Kidney (tissue), 14 donors: ENCODE results near the gene PCDH19. TPM values are rescaled to one million over a fixed set of nuclear protein-coding genes. Genes with fewer than 3 reads are reported as not detected.

Experiments
- DNase-seq, 5 donors: peaks; one replicate each; pipeline ENCODE4 v3.0.0-alpha.2; 2013 to 2020
- FAIRE-seq: peaks from 2 replicates; lab custom pipeline; 2012; peaks lifted over from hg19 to GRCh38; lab: Jason Lieb, UNC
- H3K27ac ChIP-seq, 2 donors: one replicate each; pipeline ENCODE4 v1.7.0; 2013; ENCODE audit warnings: low read depth in 2 of 2, low read length in 2 of 2, inconsistent platforms in 1 of 2
- H3K27me3 ChIP-seq: one replicate; pipeline ENCODE4 v1.7.1; 2013; ENCODE audit warnings: low read length, inconsistent platforms; ENCODE audit not compliant: control insufficient read depth, insufficient read depth
- H3K36me3 ChIP-seq, 3 donors: one replicate each; pipeline versions ENCODE4 v1.7.0 to v1.7.1; 2013; ENCODE audit warnings: low read length in 3 of 3, control low read depth in 1 of 3, inconsistent platforms in 1 of 3; ENCODE audit not compliant: insufficient read depth in 3 of 3, control insufficient read depth in 2 of 3
- H3K4me1 ChIP-seq, 3 donors: one replicate each; pipeline versions ENCODE4 v1.7.0 to v1.7.1; 2013; ENCODE audit warnings: low read length in 3 of 3, inconsistent platforms in 1 of 3, low read depth in 1 of 3; ENCODE audit not compliant: control insufficient read depth in 2 of 3, insufficient read depth in 2 of 3
- H3K4me3 ChIP-seq, 3 donors: one replicate each; pipeline versions ENCODE4 v1.7.0 to v1.8.1; 2013; ENCODE audit warnings: low read length in 3 of 3, control low read depth in 1 of 3, inconsistent platforms in 1 of 3
- H3K9ac ChIP-seq, 3 donors: one replicate each; pipeline versions ENCODE4 v1.7.0 to v1.7.1; 2013; ENCODE audit warnings: low read length in 3 of 3, control low read depth in 1 of 3, inconsistent platforms in 1 of 3
- H3K9me3 ChIP-seq, 3 donors: one replicate each; pipeline versions ENCODE4 v1.7.0 to v1.7.1; 2013; ENCODE audit warnings: low read length in 3 of 3, control low read depth in 1 of 3, inconsistent platforms in 1 of 3; ENCODE audit not compliant: control insufficient read depth in 2 of 3, insufficient read depth in 1 of 3
- intact Hi-C: fragments of 100-400 bp; cut with DNase I; formaldehyde crosslinking; loops from one replicate; pipeline ENCODE4 v1.11.1; 2022
- polyA plus RNA-seq: library from polyadenylated mRNA; stranded (reverse); fragments of 350-450 nt; fragmentation: Illumina TruSeq; extraction: RNeasy Lipid Tissue Mini Kit (QIAGEN cat#74804); gene quantifications from one replicate; pipeline ENCODE4 v1.2.3, GENCODE V29; 2014; ENCODE audit warnings: low read depth, low replicate concordance; ENCODE audit not compliant: insufficient read depth
- total RNA-seq: library from RNA; stranded (reverse); fragmentation: NEBNext Ultra II Directional; extraction: Animal tissue kit (Norgen Biotek cat#: 25700); gene quantifications from one replicate; pipeline ENCODE4 v1.2.1, GENCODE V29; 2021
- TF ChIP-seq, protein P1 (sequence below): IDR thresholded peaks from 3 replicates; pipeline ENCODE4 v1.5.1; 2012; ENCODE audit warnings: mild to moderate bottlenecking, moderate library complexity, borderline replicate concordance; ENCODE audit not compliant: insufficient read depth; ENCODE audit errors: extremely low read depth
- donor health status: control.
- donor health status: control.
- donor health status: control.
- donor health status: control.
- donor health status: control.
- donor health status: DM: yes; HTN: yes; CAD: no.
- donor health status: Normal renal cell carcinoma (clear cell type).

Gene PCDH19
- total and polyA plus RNA-seq, 2 donors from 2014 or later = 0.66 to 0.75 TPM

DNA sequence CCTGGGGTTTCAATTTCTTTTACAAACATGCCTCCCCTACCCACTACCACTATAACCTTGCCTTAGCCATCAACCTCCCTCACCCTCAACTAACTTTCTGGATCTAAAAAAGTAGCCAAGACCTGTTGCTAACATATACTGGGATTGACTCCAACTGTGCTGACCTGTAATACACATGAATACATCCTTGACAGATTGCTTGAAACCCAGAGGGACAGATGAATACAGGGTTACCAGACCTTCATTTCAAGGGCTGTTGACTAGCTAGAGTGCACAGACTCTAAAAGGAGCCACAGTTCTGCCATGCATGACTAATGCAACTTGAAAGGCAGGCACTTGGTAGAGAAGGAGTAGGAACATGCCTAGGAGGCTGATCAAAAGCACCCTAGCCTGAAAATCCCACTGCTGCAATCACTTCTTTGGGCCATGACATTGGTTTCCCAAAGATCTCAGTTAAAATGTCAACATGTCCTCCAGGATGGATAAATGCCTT lies 121.0 kb downstream of the PCDH19 start:
- Histone ChIP-seq H3K4me3 (no peak overlapping the region), H3K9me3 (no peaks in the 10 kb centered on the region), H3K27me3 (no peaks in the 10 kb centered on the region), H3K36me3 (no peaks in the 10 kb centered on the region), H3K27ac (no peak overlapping the region), H3K9ac (no peak overlapping the region), H3K4me1 (no peaks in the 10 kb centered on the region)
- TF ChIP-seq, protein P1, sequence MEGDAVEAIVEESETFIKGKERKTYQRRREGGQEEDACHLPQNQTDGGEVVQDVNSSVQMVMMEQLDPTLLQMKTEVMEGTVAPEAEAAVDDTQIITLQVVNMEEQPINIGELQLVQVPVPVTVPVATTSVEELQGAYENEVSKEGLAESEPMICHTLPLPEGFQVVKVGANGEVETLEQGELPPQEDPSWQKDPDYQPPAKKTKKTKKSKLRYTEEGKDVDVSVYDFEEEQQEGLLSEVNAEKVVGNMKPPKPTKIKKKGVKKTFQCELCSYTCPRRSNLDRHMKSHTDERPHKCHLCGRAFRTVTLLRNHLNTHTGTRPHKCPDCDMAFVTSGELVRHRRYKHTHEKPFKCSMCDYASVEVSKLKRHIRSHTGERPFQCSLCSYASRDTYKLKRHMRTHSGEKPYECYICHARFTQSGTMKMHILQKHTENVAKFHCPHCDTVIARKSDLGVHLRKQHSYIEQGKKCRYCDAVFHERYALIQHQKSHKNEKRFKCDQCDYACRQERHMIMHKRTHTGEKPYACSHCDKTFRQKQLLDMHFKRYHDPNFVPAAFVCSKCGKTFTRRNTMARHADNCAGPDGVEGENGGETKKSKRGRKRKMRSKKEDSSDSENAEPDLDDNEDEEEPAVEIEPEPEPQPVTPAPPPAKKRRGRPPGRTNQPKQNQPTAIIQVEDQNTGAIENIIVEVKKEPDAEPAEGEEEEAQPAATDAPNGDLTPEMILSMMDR = no peak
- intact Hi-C loops = no loop called here
- no peak for FAIRE-seq
- peak in 4 of 5 donors; percentile 22 to 75 (median 41) for DNase-seq

DNA sequence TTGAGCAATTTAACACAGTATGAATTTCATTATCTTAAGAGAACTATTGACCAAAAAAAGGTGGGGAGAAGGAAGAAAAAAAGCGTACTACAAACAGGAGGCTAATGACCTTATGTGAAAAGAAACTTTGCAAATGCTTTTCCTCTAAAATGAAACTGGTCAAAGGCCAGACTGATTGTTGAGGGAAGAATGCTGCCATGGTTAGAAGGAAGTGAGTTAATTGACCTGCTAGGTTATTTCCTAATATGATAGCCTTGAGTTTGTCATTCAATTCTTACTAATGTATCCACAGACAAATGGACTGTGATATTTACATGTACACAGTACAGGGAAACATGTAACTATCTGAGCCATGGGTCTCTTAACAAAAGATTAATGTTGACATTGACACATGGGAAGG lies 132.8 kb downstream of the PCDH19 start:
- FAIRE-seq (no peak), DNase-seq (no peak)
- no peaks in the 10 kb centered on the region for H3K36me3 ChIP-seq
- intact Hi-C loops = no loop called here
- TF ChIP-seq, protein P1 = no peak
- H3K27me3 ChIP-seq = no peaks in the 10 kb centered on the region
- H3K9me3 ChIP-seq = no peaks in the 10 kb centered on the region
- no peaks in the 10 kb centered on the region for H3K4me1 ChIP-seq
- no peak overlapping the region for H3K4me3 ChIP-seq
- H3K9ac ChIP-seq = no peak overlapping the region
- H3K27ac ChIP-seq = no peak overlapping the region

DNA sequence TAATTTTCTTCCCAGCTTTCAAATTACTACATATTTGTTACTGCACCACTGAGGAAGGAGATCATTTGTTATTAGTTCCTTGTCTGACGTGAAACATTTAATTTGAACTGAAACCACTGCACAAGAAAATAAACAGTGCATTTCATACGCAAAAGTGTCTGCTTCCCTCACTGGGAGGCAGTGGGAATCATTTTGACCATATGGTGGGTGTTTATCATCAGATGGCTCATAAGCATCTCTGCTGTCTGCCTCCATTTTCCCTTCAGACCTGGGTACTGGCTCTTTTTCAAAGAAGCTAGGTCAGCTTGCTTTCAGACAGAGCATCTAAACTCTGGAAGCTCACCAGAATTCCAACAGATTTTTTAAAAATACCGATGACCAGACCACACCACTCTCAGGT lies 135.2 kb downstream of the PCDH19 start:
- Histone ChIP-seq H3K9ac (no peak overlapping the region), H3K27me3 (no peaks in the 10 kb centered on the region), H3K36me3 (no peaks in the 10 kb centered on the region), H3K4me1 (no peaks in the 10 kb centered on the region), H3K27ac (no peak overlapping the region), H3K9me3 (no peaks in the 10 kb centered on the region), H3K4me3 (no peak overlapping the region)
- TF ChIP-seq, protein P1 = no peak
- no peak for DNase-seq
- intact Hi-C loops = no loop called here
- FAIRE-seq = no peak

DNA sequence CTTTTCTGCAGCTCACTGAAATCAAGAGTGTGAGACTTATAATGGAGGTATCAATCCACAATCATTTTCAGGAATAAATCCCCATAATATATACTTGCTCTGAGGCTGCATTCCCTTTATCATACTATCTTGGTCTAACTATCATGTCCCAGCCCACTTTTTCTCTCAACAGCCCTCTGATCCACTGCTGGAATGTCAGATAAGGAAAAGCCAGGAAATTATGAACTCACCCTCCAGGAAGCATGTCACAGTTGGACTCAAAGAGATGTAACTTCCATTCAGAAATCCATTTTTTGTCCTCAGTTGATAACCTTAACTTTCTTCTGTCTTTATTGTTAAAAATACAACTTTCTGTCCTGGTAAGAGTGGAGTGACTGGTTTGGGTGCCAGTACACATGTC lies 144.9 kb downstream of the PCDH19 start:
- H3K27me3 ChIP-seq = no peaks in the 10 kb centered on the region
- intact Hi-C loops = no loop called here
- no peaks in the 10 kb centered on the region for H3K9me3 ChIP-seq
- H3K27ac ChIP-seq = no peak overlapping the region
- H3K4me3 ChIP-seq = no peak overlapping the region
- TF ChIP-seq, protein P1 = no peak
- no peaks in the 10 kb centered on the region for H3K36me3 ChIP-seq
- H3K4me1 ChIP-seq = no peaks in the 10 kb centered on the region
- no peak for FAIRE-seq
- DNase-seq = no peak
- H3K9ac ChIP-seq = no peak overlapping the region
